Measurements from ENCODE around the gene AGXT.
A peak's percentile ranks its signal among the peaks of the same experiment; 100 is the strongest.

Gene AGXT

DNA sequence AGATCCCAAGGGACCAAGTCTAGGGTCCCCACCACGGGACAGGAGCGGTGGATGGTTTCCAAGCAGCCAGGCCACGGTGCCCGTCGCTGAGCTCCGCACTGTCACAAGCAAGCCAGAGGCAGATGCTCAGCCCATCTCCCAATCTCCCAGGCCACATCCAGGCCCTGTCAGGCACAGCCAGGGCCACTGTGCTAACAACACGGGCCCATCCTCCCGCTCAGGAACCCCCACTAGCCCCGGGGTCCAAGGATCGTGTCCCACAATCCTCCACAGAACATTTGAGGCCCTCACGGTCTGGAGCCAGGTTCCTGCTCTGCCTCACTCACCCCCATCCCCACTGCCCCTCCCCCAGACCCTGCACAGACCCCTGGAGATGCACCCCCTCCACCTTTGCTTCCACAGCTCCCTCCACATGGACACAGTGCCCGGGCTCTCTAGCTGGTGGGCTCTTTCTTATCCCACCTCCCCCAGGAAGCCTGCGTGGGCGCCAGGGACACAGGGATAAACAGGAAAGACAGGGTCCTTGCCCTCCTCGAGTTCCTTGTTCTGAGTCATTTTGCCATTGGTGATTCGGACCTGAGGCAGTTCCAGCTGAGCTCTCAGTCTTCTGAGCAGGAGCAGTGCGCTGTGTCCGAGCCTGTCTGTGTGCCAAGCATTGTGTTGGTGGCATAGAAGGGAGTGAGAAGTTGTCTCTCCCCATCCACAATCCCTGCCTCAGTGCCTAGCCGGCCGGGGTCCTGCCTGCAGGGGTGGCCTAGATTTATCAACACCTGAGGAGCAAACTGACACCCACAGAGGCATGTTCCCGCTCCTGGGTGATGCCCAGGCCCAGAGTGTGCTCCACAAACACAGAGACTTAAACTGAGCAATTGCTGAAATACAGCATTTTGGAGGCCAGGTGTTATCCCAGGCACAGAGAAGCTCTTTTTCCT is 44.5 kb downstream of the AGXT start:
- TF ChIP-seq ZFX (IDR thresholded peaks at IDR 0.05): no peak
- peak overlapping the region; percentile 48 for H3K27ac ChIP-seq

DNA sequence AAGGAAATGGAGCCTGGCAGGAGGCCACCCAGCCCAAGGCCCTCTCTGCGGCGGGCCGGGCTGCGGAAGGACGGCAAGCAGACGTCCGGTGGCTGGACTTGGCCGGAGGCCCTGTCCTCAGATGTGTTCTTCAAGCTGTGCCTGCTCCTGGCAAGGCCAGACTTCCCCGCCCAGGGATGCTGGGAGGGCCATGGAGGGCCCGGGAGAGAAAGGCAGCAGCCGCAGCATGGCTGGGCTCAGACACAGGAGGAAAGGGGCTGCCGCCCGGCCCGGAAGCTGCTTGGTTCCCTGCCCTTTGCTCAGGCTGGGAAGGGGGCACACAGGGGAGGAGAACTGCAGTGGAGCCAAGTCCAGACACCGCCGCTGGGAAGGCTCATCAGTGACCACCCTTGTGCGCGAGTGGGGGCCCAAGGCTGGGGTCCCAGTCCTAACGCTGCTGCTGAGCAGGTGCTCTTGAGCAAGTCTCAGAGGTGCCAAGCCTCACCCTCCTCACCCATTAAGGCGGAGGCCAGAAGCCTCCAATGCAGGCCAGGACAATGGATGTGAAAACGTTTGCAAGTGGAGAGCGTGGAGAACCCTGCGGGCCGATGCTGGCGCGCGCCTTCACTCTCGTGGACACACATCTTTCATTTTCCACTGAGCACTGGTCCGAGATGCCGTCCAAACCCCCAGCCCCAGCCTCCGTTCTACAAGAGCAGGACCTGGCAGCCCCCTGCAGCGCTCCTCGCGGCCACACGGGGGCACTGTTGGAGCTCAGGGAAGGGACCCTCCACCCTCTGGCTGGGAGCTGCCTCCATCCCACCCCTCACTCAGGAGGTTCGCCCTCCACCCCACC is 45.4 kb downstream of the AGXT start:
- peak overlapping the region; percentile 48 for H3K27ac ChIP-seq
- no peak; the same call in 1 of the 2 replicates for TF ChIP-seq ZFX (IDR thresholded peaks at IDR 0.05)
- TF ChIP-seq, protein P1, sequence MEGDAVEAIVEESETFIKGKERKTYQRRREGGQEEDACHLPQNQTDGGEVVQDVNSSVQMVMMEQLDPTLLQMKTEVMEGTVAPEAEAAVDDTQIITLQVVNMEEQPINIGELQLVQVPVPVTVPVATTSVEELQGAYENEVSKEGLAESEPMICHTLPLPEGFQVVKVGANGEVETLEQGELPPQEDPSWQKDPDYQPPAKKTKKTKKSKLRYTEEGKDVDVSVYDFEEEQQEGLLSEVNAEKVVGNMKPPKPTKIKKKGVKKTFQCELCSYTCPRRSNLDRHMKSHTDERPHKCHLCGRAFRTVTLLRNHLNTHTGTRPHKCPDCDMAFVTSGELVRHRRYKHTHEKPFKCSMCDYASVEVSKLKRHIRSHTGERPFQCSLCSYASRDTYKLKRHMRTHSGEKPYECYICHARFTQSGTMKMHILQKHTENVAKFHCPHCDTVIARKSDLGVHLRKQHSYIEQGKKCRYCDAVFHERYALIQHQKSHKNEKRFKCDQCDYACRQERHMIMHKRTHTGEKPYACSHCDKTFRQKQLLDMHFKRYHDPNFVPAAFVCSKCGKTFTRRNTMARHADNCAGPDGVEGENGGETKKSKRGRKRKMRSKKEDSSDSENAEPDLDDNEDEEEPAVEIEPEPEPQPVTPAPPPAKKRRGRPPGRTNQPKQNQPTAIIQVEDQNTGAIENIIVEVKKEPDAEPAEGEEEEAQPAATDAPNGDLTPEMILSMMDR (conservative IDR thresholded peaks at IDR 0.05): peak; percentile 95

DNA sequence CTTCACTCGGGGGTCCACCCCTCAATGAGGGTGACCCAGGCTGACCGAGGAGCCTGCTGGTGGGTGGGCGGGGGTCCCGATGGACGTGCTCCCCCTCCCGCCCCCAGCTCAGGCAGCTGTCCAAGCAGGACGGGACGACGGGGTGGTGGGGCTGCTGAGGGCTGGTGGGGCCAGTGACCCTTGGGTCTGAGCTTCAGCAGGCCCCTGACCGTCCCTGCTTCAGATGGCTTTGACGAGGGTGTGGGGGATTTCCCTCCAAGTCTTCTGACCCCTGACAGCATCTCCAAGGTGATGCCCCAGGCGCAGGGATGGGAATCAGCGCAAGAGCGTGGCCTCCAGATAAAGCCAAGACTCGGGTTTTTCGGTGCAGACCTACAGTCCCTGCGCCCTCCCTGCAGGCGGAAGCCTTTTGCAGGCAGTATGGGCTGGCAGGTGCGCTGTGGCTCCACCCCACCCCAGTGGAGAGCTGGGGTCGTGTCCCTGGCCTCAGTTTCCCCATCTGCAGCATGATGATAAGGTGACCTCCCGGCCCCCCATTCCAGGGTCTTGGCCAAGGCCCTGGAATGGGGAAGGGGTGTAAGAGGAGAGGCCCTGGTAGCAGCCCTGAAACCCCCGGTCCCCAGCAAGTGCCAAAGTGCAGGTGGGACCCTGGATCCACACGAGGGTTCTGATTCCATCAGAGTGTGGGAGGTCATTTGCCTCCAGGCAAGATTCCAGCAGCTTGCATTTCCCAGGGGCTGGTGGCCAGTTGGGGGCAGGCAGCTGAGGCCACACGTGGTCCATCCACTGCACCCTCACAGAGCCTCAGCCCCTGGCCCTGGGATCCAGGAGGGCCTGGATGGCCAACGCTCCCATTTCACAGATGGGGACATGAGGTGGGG is 46.3 kb downstream of the AGXT start:
- no peak overlapping the region for H3K27ac ChIP-seq

DNA sequence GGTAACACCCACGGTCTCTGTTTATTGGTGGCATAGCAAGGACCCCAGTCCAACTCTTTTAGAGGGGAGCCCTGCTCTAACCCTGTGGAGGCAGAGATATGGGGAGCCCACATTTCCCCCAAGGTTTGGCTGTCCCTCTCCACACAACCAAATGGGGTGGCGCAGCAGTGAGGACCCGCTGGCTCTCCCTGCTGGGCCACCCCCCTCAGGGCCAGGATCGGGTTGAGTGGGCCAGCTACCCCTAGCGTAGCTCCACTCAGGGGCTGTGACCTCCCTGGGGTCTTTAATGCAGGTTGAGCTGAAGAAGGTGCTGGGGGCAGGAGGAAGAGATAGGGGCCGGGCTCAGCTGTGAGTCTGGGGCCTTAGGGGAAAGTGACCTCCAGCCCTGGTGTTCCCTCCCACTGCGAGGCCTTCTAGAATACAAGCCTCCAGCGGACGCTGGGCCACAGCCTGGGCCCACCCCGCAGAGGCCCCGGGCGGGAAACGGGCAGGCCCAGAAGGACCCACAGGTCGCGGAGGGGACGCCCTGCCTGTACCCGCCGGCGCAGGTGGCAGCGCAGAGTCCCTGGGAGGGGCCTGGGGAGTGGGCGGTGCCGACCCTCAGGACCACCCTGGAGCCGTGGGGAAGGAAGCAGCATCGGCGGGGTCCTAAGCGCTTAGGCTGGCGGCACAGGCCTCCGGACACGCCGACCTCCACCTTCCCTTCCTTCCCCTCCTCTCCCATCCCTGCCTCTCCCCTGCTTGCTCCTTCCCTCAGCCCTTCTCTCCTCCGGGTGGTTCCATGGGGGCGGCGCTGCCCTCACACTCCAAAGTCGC is 47.1 kb downstream of the AGXT start:
- no peak for TF ChIP-seq ZFX (IDR thresholded peaks at IDR 0.05)
- TF ChIP-seq, protein P1 (conservative IDR thresholded peaks at IDR 0.05): no peak
- no peak overlapping the region for H3K27ac ChIP-seq

More for the DNA sequence above, 46.3 kb downstream of the AGXT start:
- TF ChIP-seq, protein P1 (conservative IDR thresholded peaks at IDR 0.05): peak; percentile 71
- no peak for TF ChIP-seq ZFX (IDR thresholded peaks at IDR 0.05)

DNA sequence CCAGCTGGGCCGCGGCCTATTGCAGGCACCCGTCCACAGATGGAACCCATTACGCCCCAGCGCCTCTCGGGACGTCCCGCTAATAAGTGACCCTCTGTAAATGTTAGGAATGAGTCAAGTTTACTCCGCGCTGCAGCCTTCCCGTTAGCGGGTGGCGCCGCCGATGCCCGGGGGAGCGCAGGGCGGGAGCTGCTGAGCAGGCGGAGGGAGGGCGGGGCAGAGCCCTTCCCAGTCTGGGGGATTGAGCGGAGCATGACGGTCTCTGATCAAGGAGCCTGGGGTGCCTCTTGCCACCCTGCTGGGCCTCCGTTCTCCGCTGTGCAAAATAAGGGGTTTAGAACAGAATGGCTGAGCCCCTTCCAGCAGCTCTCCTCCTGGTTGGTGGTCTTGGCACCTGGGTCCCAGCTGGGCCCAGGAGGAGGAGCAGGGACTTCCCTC is 48.0 kb downstream of the AGXT start:
- TF ChIP-seq, protein P1 (conservative IDR thresholded peaks at IDR 0.05): no peak
- no peak for TF ChIP-seq ZFX (IDR thresholded peaks at IDR 0.05)
- H3K27ac ChIP-seq: no peak overlapping the region

DNA sequence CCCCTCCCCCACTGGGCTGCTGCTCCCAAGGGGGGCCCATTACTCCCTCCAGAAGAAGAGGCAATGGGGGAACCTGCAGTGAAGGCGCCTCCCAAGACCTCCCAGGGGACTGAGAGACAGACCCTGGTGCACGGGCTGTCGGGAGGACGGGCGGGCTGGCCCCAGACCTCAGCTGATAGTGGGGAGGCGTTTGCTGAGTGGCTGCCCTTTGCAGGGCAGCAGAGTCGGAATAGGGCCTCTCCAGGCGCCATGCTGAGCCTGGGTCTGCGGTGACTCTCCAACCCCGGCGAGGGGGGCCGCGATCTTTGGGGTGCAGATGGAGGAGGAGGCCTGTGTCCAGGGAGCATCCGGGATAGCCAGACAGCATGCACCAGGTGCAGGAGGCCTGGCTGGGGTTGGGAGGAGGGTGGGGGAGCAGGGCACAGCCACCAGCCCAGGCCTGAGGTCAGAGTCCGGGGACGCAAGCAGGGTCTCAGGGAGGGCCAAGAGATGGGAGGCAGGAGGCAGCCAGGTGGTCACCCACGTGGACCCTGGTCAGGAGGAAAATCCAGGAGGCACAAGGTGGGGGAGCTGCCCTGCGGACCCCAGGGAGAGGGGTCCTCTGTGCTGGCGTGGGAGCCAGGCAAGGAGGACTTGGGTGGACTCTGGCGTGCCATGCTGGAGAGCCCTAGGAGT is 48.5 kb downstream of the AGXT start:
- TF ChIP-seq, protein P1 (conservative IDR thresholded peaks at IDR 0.05): no peak
- no peak for TF ChIP-seq ZFX (IDR thresholded peaks at IDR 0.05)
- no peak overlapping the region for H3K27ac ChIP-seq

All from C4-2B (cell line).